Endodermal cell (in vitro differentiated cells): ENCODE data around the gene TULP4. TPM values are rescaled to one million over a fixed set of nuclear protein-coding genes. Genes with fewer than 3 reads are reported as not detected.

Source experiments
- DNase-seq: peaks from one replicate; pipeline ENCODE4 v3.0.0-alpha.2; 2017
- H3K27ac ChIP-seq: 2 replicates; pipeline ENCODE4 v1.5.1; 2013; ENCODE audit warnings: mild to moderate bottlenecking, low read depth, low read length, moderate library complexity
- H3K27me3 ChIP-seq: 2 replicates; pipeline ENCODE4 v1.6.1; 2013; ENCODE audit warnings: mild to moderate bottlenecking, low read length, moderate library complexity; ENCODE audit not compliant: insufficient read depth, control insufficient read depth, poor library complexity, severe bottlenecking
- H3K36me3 ChIP-seq: 2 replicates; pipeline ENCODE4 v1.7.0; 2013; ENCODE audit warnings: mild to moderate bottlenecking, low read length, moderate library complexity; ENCODE audit not compliant: control insufficient read depth, insufficient read depth
- H3K4me1 ChIP-seq: one replicate; pipeline ENCODE4 v1.7.0; 2013; ENCODE audit warnings: low read length; ENCODE audit not compliant: control insufficient read depth, insufficient read depth
- H3K4me3 ChIP-seq: 2 replicates; pipeline ENCODE4 v1.5.1; 2013; ENCODE audit warnings: mild to moderate bottlenecking, low read length, moderate library complexity
- H3K9ac ChIP-seq: 2 replicates; pipeline ENCODE4 v1.6.1; 2013; ENCODE audit warnings: mild to moderate bottlenecking, low read length, moderate library complexity; ENCODE audit not compliant: poor library complexity, severe bottlenecking; ENCODE audit errors: extremely low read depth
- H3K9me3 ChIP-seq: 2 replicates; pipeline ENCODE4 v1.6.1; 2013; ENCODE audit warnings: mild to moderate bottlenecking, low read length, moderate library complexity; ENCODE audit not compliant: control insufficient read depth
- H3K27ac Mint-ChIP-seq: 2 replicates; pipeline ENCODE4 v1.8.0; 2020; ENCODE audit warnings: mixed read lengths
- H3K27me3 Mint-ChIP-seq: 2 replicates; pipeline ENCODE4 v1.8.0; 2021; ENCODE audit warnings: mild to moderate bottlenecking, mixed read lengths; ENCODE audit not compliant: insufficient read depth
- H3K36me3 Mint-ChIP-seq: 2 replicates; pipeline ENCODE4 v1.8.0; 2020; ENCODE audit warnings: low read depth, mixed read lengths
- H3K4me1 Mint-ChIP-seq: 2 replicates; pipeline ENCODE4 v1.8.0; 2020; ENCODE audit warnings: mixed read lengths
- H3K4me3 Mint-ChIP-seq: 2 replicates; pipeline ENCODE4 v1.8.0; 2020; ENCODE audit warnings: mild to moderate bottlenecking, moderate library complexity, mixed read lengths
- H3K9me3 Mint-ChIP-seq: 2 replicates; pipeline ENCODE4 v1.8.0; 2020; ENCODE audit warnings: mild to moderate bottlenecking, mixed read lengths
- WGBS, 2 experiments: methylation state at CpG; one replicate each; pipeline versions ENCODE4 v1.1.5 to v1.1.7; 2013; ENCODE audit warnings: missing lambda C conversion rate in 2 of 2, mixed read lengths in 1 of 2; ENCODE audit not compliant: insufficient coverage in 1 of 2, insufficient read length in 1 of 2; 5-methylcytosine and 5-hydroxymethylcytosine counted together
- total RNA-seq, 2 donors: library from RNA; stranded (reverse); fragmentation: NEBNext Ultra II Directional in 1 of 2; extraction: Animal tissue kit (Norgen Biotek cat#: 25700) in 1 of 2; gene quantifications; 2 replicates in 1 of 2; 3 replicates in 1 of 2; pipeline ENCODE4 v1.2.1, GENCODE V29; 2021
- TF ChIP-seq, protein P1 (sequence below): fragments of 200-600 bp; sonication (generic); conservative IDR thresholded peaks from 2 replicates; pipeline ENCODE4 v1.5.0; 2021; ENCODE audit warnings: antibody characterized with exemption, mild to moderate bottlenecking

Gene TULP4
- total RNA-seq, 2 donors from 2014 or later: 102 to 103 TPM

- H3K27ac Mint-ChIP-seq: no peak overlapping the region
Measured at GRCh38 chr6:158270389-158271127, 41.7 kb upstream of the TULP4 start.

GRCh38 chr6:158272324-158272723 is 39.9 kb upstream of the TULP4 start:
- Mint-ChIP-seq H3K27me3 (no peaks in the 10 kb centered on the region), H3K9me3 (peaks cover 2% of the 10 kb centered on the region), H3K4me1 (no peaks in the 10 kb centered on the region), H3K27ac (no peak overlapping the region), H3K36me3 (peaks cover 45% of the 10 kb centered on the region), H3K4me3 (no peak overlapping the region)
- no peaks in the 10 kb centered on the region for H3K9me3 ChIP-seq
- DNase-seq: no peak
- no peak overlapping the region for H3K27ac ChIP-seq
- H3K4me3 ChIP-seq: no peak overlapping the region
- H3K27me3 ChIP-seq: no peaks in the 10 kb centered on the region
- no peak overlapping the region for H3K9ac ChIP-seq
- WGBS, 2 experiments: 85% methylated on average over 1 of the region's 1 CpG; no CpG with 5 or more reads in 1 of the 2 experiments
- peaks cover 35% of the 10 kb centered on the region for H3K36me3 ChIP-seq
- TF ChIP-seq, protein P1, sequence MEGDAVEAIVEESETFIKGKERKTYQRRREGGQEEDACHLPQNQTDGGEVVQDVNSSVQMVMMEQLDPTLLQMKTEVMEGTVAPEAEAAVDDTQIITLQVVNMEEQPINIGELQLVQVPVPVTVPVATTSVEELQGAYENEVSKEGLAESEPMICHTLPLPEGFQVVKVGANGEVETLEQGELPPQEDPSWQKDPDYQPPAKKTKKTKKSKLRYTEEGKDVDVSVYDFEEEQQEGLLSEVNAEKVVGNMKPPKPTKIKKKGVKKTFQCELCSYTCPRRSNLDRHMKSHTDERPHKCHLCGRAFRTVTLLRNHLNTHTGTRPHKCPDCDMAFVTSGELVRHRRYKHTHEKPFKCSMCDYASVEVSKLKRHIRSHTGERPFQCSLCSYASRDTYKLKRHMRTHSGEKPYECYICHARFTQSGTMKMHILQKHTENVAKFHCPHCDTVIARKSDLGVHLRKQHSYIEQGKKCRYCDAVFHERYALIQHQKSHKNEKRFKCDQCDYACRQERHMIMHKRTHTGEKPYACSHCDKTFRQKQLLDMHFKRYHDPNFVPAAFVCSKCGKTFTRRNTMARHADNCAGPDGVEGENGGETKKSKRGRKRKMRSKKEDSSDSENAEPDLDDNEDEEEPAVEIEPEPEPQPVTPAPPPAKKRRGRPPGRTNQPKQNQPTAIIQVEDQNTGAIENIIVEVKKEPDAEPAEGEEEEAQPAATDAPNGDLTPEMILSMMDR: no peak
- no peaks in the 10 kb centered on the region for H3K4me1 ChIP-seq

More at GRCh38 chr6:158270389-158271127, 41.7 kb upstream of the TULP4 start:
- Mint-ChIP-seq H3K27me3 (no peaks in the 10 kb centered on the region), H3K4me3 (no peak overlapping the region), H3K9me3 (peaks cover 2% of the 10 kb centered on the region), H3K36me3 (peaks cover 50% of the 10 kb centered on the region), H3K4me1 (no peaks in the 10 kb centered on the region)
- Histone ChIP-seq H3K4me3 (no peak overlapping the region), H3K9me3 (no peaks in the 10 kb centered on the region), H3K27ac (no peak overlapping the region), H3K9ac (no peak overlapping the region), H3K36me3 (peaks cover 42% of the 10 kb centered on the region), H3K4me1 (no peaks in the 10 kb centered on the region), H3K27me3 (no peaks in the 10 kb centered on the region)
- no peak for DNase-seq
- WGBS, 2 experiments: 94 to 96% methylated on average over 8 to 11 of the region's 11 CpGs
- TF ChIP-seq, protein P1: no peak

GRCh38 chr6:158278004-158278403 is 34.3 kb upstream of the TULP4 start:
- TF ChIP-seq, protein P1: no peak
- no peak overlapping the region for H3K27ac ChIP-seq
- no peaks in the 10 kb centered on the region for H3K27me3 ChIP-seq
- no peak overlapping the region for H3K4me3 Mint-ChIP-seq
- H3K36me3 ChIP-seq: peaks cover 20% of the 10 kb centered on the region
- H3K4me1 ChIP-seq: no peaks in the 10 kb centered on the region
- H3K9me3 ChIP-seq: no peaks in the 10 kb centered on the region
- H3K4me1 Mint-ChIP-seq: no peaks in the 10 kb centered on the region
- no peak overlapping the region for H3K27ac Mint-ChIP-seq
- DNase-seq: no peak
- WGBS, 2 experiments: 95% methylated on average over 2 of the region's 2 CpGs; no CpG with 5 or more reads in 1 of the 2 experiments
- no peak overlapping the region for H3K9ac ChIP-seq
- no peak overlapping the region for H3K4me3 ChIP-seq
- H3K9me3 Mint-ChIP-seq: peaks cover 2% of the 10 kb centered on the region
- H3K36me3 Mint-ChIP-seq: peaks cover 32% of the 10 kb centered on the region
- H3K27me3 Mint-ChIP-seq: no peaks in the 10 kb centered on the region
